Brain pericyte (primary cell): ENCODE measurements around the gene N4BP3.

ENCODE experiments used
- DNase-seq: peaks from one replicate; pipeline ENCODE4 v3.0.0-alpha.2; 2012; ENCODE audit warnings: low read depth, low spot score

The N4BP3 gene

DNA sequence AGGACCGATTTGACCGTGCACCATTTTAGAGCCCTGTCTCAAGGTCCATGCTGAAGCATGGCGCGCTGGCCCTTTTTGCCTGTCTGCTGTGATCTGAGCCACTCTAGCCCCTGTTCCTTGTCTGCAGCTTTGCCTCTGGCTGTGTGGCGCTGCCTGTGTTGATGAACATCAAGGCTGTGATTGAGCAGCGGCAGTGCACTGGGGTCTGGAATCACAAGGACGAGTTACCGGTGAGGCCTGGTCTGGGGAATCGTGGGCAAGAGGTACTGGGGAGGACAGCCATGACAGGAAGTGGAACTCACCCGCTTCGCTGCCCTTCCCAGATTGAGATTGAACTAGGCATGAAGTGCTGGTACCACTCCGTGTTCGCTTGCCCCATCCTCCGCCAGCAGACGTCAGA is 34.1 kb downstream of the N4BP3 start:
- DNase-seq, result no peak

DNA sequence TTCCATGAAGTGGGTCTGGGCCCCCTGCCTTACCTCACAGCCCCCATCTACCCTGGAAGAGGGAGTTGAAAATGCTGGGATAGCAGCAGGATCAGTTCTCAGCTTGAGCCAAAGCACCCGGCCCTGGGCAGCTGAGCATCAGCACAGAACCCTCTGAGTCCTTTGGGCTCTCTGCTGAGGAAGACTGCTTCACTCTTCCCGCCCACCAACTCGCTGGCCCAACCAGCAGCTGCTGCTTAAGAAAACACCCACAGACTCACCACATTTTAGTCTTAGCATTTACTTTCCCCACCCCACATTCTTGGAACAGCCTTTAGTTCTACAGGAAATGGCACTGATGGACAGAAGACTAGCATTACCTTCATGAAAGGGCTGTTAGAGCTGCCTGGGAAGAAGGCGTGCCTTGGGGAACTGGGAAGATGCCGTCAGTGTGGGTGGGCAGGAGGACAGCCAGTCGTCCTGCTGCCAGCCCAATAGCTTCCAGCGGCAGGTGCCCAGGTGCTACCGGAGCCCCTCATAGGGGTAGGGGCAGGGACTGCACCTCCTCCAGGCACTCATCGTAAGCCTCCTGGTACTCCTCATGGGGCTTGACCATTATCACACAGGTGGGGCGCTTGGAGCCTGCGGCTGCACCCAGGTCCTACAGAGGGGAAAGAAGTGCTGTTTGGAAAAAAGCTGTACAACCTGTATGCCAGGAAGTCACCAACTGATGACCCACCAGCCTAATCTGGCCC is 36.0 kb downstream of the N4BP3 start:
- no peak for DNase-seq

DNA sequence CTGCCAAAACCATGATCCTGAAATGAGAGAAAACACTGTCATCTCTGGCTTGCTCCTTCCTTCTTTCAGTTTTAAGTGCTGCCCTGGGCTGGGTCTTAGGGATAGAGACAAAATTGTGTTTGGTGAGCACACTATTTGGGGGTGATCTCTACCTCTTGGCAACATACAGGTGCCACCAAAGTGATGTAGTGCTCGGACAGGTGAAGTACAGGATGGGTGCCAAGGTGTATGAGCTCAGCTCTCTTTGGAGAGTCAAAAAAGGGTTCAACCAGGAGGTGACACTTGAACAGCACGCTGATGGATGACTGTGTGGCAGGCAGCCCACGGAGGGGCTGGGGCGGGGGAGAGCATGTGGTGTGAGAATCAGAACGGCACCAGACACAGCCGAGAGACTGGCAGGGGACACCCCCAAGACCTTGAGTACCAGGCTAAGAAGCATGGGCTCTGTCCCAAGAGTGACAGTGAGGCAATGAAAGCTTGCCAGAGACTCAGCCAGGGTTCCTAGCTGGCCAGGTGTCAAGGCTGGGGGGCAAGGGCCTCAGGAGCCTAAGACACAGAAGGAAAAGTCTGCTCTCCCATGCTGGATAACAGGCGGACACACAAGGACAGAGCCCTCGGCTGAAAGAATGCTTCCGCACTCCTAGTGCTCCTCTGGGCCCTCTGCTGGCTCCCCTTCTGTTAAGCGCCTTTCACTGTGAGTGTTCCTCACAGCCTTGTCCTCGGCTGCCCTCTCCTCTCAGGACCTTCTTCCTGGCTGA is 37.8 kb downstream of the N4BP3 start:
- DNase-seq, result no peak

DNA sequence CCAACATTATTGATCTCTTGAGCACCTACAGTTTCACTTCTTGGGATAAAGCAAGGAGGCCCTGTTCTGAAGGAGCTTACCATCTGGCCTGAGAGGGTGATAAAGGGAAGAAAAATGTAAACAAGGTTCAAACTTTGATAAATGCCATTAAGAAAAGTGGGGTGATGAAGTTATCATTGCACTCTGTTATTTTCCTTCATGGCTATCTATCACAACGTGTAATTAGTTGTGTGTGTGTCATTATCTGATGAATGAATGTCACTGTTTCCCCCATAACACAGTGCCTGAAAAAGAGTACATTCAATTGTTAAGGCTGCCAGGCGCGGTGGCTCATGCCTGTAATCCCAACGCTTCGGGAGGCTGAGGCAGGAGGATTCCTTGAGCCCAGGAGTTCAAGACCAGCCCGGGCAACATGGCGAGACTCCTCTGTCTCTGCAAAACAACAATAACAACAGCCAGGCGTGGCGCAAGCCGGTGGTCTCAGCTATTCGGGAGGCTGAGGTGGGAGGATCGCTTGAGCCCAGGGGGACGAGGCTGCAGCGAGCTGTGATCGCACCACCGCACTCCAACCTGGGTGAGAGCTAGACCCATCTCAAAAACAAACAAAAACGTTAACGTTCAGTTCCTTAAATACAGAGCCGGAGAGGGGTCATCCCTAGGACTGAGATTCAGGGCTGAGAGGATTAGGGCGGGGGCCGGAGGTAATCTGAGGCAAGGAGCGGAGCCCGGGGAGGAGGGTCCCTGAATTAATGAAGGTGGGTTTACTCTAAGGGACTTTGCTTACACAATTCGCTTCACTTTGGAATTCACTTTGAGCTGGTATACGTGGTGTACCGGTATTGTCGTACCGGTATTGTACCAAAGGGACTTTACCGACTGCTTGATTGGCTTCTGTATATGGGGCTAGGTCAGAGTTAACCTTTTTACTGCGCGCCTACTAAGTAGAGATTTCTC is 39.4 kb downstream of the N4BP3 start:
- no peak for DNase-seq

DNA sequence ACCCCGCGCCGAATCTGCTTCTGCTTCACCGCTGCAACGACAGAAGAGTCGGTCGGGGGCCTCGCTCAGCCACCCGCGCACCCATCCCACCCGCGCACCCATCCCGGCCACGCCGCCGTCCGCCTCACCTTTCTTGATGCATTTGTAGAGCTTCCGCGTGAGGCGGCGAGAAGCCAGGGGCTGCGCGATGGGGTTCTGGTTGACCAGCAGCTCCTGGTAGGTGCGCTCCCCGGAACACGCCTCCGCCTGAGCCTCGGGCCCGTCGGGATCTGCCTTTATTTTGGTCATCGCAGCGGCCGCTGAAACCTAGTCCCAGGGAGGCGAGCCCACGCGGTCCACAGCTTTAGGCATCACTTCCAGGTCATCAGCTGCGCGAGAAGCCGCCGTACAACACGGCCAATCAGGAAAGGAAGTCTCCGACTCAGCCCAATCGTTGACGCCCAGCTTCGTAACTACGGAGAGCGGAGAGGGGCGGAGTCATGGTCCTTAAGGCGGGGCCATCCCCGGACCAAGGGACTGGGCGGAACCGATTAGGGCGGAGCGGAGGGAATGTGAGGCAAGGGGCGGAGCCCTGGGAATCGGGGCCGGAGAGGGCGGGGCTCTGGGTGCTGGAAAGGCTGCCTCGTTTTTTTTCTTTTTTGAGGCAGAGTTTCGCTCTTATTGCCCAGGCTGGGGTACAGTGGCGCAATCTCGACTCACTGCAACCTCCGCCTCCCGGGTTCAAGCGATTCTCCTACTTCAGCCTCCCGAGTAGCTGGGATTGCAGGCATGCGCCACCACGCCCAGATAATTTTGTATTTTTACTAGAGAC is 40.4 kb downstream of the N4BP3 start, which contains the start of gene NHP2:
TSS of gene NHP2 (minus strand) at position 356 of the 811 bp plus-strand sequence. CDS start at position 288, 68 bp downstream.
- peak; percentile 97 for DNase-seq

GRCh38 chr5:178155065-178155464 is 41.7 kb downstream of the N4BP3 start:
- no peak for DNase-seq

- no peak for DNase-seq
These were observed 46.8 kb downstream of the N4BP3 start for GRCh38 chr5:178160176-178160575.

GRCh38 chr5:178162481-178162880 is 49.1 kb downstream of the N4BP3 start:
- no peak for DNase-seq

- DNase-seq, result no peak
These were observed 50.7 kb downstream of the N4BP3 start for GRCh38 chr5:178163772-178164735.

- no peak for DNase-seq
These were observed 52.2 kb downstream of the N4BP3 start for GRCh38 chr5:178165581-178165980.

GRCh38 chr5:178170455-178170854 is 57.1 kb downstream of the N4BP3 start:
- DNase-seq, result no peak

- no peak for DNase-seq
These were observed 61.1 kb downstream of the N4BP3 start for GRCh38 chr5:178174456-178174855.
